HepG2 (cell line): Measurements from ENCODE around the gene MST1. TPM values are rescaled to one million over a fixed set of nuclear protein-coding genes. Genes with fewer than 3 reads are reported as not detected.
A peak's percentile ranks its signal among the peaks of the same experiment; 100 is the strongest.

Experiments used
- ADNP ChIP-seq: sonication (generic); formaldehyde crosslinking; IDR thresholded peaks from 2 replicates; pipeline ENCODE4 v1.4.0; 2020; ENCODE audit warnings: missing genetic modification reagents
- CREBL2 ChIP-seq: sonication (generic); formaldehyde crosslinking; IDR thresholded peaks from 2 replicates; pipeline ENCODE4 v1.8.1; 2023; ENCODE audit warnings: missing genetic modification reagents, mild to moderate bottlenecking, borderline replicate concordance
- ELF4 ChIP-seq: sonication (generic); formaldehyde crosslinking; IDR thresholded peaks from 2 replicates; pipeline ENCODE4 v1.5.0; 2020; ENCODE audit warnings: missing genetic modification reagents, mild to moderate bottlenecking, moderate library complexity, borderline replicate concordance
- ETV5 ChIP-seq: IDR thresholded peaks from 2 replicates; pipeline ENCODE4 v1.6.1; 2018; ENCODE audit warnings: missing biosample characterization, missing genetic modification reagents, inconsistent platforms, borderline replicate concordance
- MLLT10 ChIP-seq: sonication (generic); formaldehyde crosslinking; IDR thresholded peaks from 2 replicates; pipeline ENCODE4 v1.4.0; 2020; ENCODE audit warnings: missing genetic modification reagents
- NFE2 ChIP-seq: sonication (generic); formaldehyde crosslinking; IDR thresholded peaks from 2 replicates; pipeline ENCODE4 v1.4.0; 2020; ENCODE audit warnings: missing genetic modification reagents
- PRPF4 ChIP-seq: fragments of 200-400 bp; formaldehyde crosslinking; IDR thresholded peaks from 2 replicates; pipeline ENCODE4 v1.6.1; 2016; ENCODE audit warnings: low read length, low read depth; ENCODE audit not compliant: poor library complexity, severe bottlenecking
- RFXANK ChIP-seq: IDR thresholded peaks from 2 replicates; pipeline ENCODE4 v1.6.1; 2016
- SALL2 ChIP-seq: sonication (generic); formaldehyde crosslinking; IDR thresholded peaks from 2 replicates; pipeline ENCODE4 v1.8.1; 2023; ENCODE audit warnings: mild to moderate bottlenecking, missing genetic modification reagents, inconsistent platforms
- SETDB1 ChIP-seq: sonication (generic); formaldehyde crosslinking; IDR thresholded peaks from 2 replicates; pipeline ENCODE4 v1.5.1; 2020; ENCODE audit warnings: missing genetic modification reagents, mild to moderate bottlenecking, borderline replicate concordance
- SMAD3 ChIP-seq: sonication (generic); formaldehyde crosslinking; IDR thresholded peaks from 2 replicates; pipeline ENCODE4 v1.4.0; 2020; ENCODE audit warnings: missing genetic modification reagents
- SP4 ChIP-seq: sonication (generic); formaldehyde crosslinking; IDR thresholded peaks from 2 replicates; pipeline ENCODE4 v1.8.1; 2023; ENCODE audit warnings: mild to moderate bottlenecking, missing genetic modification reagents
- ZBTB21 ChIP-seq: sonication (generic); formaldehyde crosslinking; IDR thresholded peaks from 2 replicates; pipeline ENCODE4 v1.4.0; 2020; ENCODE audit warnings: missing genetic modification reagents
- ZBTB33 ChIP-seq: sonication (generic); formaldehyde crosslinking; IDR thresholded peaks from 2 replicates; pipeline ENCODE4 v1.4.0; 2020; ENCODE audit warnings: missing genetic modification reagents
- ZBTB42 ChIP-seq: sonication (generic); formaldehyde crosslinking; IDR thresholded peaks from 2 replicates; pipeline ENCODE4 v1.5.0; 2020; ENCODE audit warnings: mild to moderate bottlenecking, missing genetic modification reagents
- ZC3H13 ChIP-seq: sonication (generic); formaldehyde crosslinking; IDR thresholded peaks from 2 replicates; pipeline ENCODE4 v1.8.1; 2023; ENCODE audit warnings: mild to moderate bottlenecking, missing genetic modification reagents, moderate library complexity
- ZMYM2 ChIP-seq: sonication (generic); formaldehyde crosslinking; IDR thresholded peaks from 2 replicates; pipeline ENCODE4 v1.8.0; 2022; ENCODE audit warnings: mild to moderate bottlenecking, missing genetic modification reagents
- ZNF101 ChIP-seq: sonication (generic); formaldehyde crosslinking; IDR thresholded peaks from 2 replicates; pipeline ENCODE4 v1.4.0; 2020; ENCODE audit warnings: mild to moderate bottlenecking, low read depth, missing genetic modification reagents, borderline replicate concordance
- ZNF235 ChIP-seq: sonication (generic); formaldehyde crosslinking; IDR thresholded peaks from 2 replicates; pipeline ENCODE4 v1.8.1; 2023; ENCODE audit warnings: mild to moderate bottlenecking, missing genetic modification reagents, borderline replicate concordance
- ZNF382 ChIP-seq: sonication (generic); formaldehyde crosslinking; IDR thresholded peaks from 2 replicates; pipeline ENCODE4 v1.5.0; 2020; ENCODE audit warnings: missing genetic modification reagents, mild to moderate bottlenecking, borderline replicate concordance
- ZNF562 ChIP-seq: sonication (generic); formaldehyde crosslinking; IDR thresholded peaks from 2 replicates; pipeline ENCODE4 v1.8.0; 2022; ENCODE audit warnings: missing genetic modification reagents, borderline replicate concordance
- ZNF616 ChIP-seq: sonication (generic); formaldehyde crosslinking; IDR thresholded peaks from 2 replicates; pipeline ENCODE4 v1.5.0; 2020; ENCODE audit warnings: low read depth, mild to moderate bottlenecking, missing genetic modification reagents
- ZNF687 ChIP-seq: sonication (generic); formaldehyde crosslinking; IDR thresholded peaks from 2 replicates; pipeline ENCODE4 v1.5.1; 2020; ENCODE audit warnings: mild to moderate bottlenecking, missing genetic modification reagents, moderate library complexity
- ZNF709 ChIP-seq: sonication (generic); formaldehyde crosslinking; IDR thresholded peaks from 2 replicates; pipeline ENCODE4 v1.5.0; 2020; ENCODE audit warnings: mild to moderate bottlenecking, missing genetic modification reagents
- polyA plus RNA-seq, 8 experiments: library from polyadenylated mRNA; depleted of rRNA in 3 of 8; stranded (reverse) in 7 of 8; unstranded in 1 of 8; fragments of >200 nt; fragmentation: Illumina TruSeq in 4 of 8; extraction: Trizol in 4 of 8; gene quantifications; 2 replicates each; pipeline versions ENCODE4 v1.2.1 to v1.2.3, GENCODE V29; 2011 to 2016; ENCODE audit warnings: low read depth in 4 of 8, missing spikeins in 1 of 8, mixed read lengths in 1 of 8; ENCODE audit not compliant: insufficient read depth in 1 of 8
- total RNA-seq, 5 experiments: library from RNA; depleted of rRNA; stranded (reverse); fragments of >200 nt; fragmentation: Illumina TruSeq; extraction: Trizol; gene quantifications; 2 replicates each; pipeline ENCODE4 v1.2.3, GENCODE V29; 2016; ENCODE audit warnings: low read depth in 1 of 5

The MST1 gene
- total and polyA plus RNA-seq, 2 of the 13 experiments (the other 11 are each of a cell fraction or from before 2014, with no cell fraction given), result 189 to 452 TPM

- TF ChIP-seq ZBTB33 (CRISPR knock-in tag) (peak; percentile 86), ELF4 (CRISPR knock-in tag) (no peak), CREBL2 (CRISPR knock-in tag) (no peak), NFE2 (CRISPR knock-in tag) (no peak), ADNP (no peak), ZBTB42 (CRISPR knock-in tag) (no peak), ZNF709 (CRISPR knock-in tag) (no peak), ZNF235 (CRISPR knock-in tag) (no peak), SALL2 (CRISPR knock-in tag) (no peak), ZC3H13 (CRISPR knock-in tag) (no peak), ETV5 (CRISPR knock-in tag) (0 out of 2 replicates have a peak, but pooled peaks have one; percentile 28), ZNF616 (CRISPR knock-in tag) (no peak), ZNF382 (CRISPR knock-in tag) (no peak), ZMYM2 (no peak), RFXANK (CRISPR knock-in tag) (no peak), ZNF687 (CRISPR knock-in tag) (peak; percentile 45), MLLT10 (CRISPR knock-in tag) (no peak), ZNF562 (CRISPR knock-in tag) (no peak), ZBTB21 (no peak), PRPF4 (no peak), ZNF101 (CRISPR knock-in tag) (no peak), SETDB1 (CRISPR knock-in tag) (no peak), SMAD3 (CRISPR knock-in tag) (no peak), SP4 (CRISPR knock-in tag) (peak; percentile 26; the same call in 1 of the 2 replicates)
These were observed 14.2 kb upstream of the MST1 start (continued) for GRCh38 chr3:49703443-49703927.
